ENCODE measurements around the gene GDF11.

Gene GDF11

GRCh38 chr12:55724226-55724939 is 18.5 kb upstream of the GDF11 start:
- peak; percentile 70 for DNase-seq

- no peak for DNase-seq
Observed at GRCh38 chr12:55724940-55725309, 18.0 kb upstream of the GDF11 start.

GRCh38 chr12:55725556-55725955 is 17.4 kb upstream of the GDF11 start:
- DNase-seq: no peak

- no peak for DNase-seq
Observed at GRCh38 chr12:55726971-55727370, 16.0 kb upstream of the GDF11 start.

- DNase-seq: no peak
Observed at GRCh38 chr12:55727643-55728185, 15.2 kb upstream of the GDF11 start.

- no peak for DNase-seq
Observed at GRCh38 chr12:55728186-55728938, 14.6 kb upstream of the GDF11 start.

GRCh38 chr12:55728939-55729818 is 13.7 kb upstream of the GDF11 start, which contains the start of gene CD63:
CD63 (minus strand) TSS chr12:55729009; CDS start chr12:55728341, 668 bp downstream.
- DNase-seq: peak; percentile 60

GRCh38 chr12:55729819-55730818 is 12.8 kb upstream of the GDF11 start:
- DNase-seq: peak; percentile 40

GRCh38 chr12:55732288-55732687 is 10.6 kb upstream of the GDF11 start:
- DNase-seq: no peak

- DNase-seq: no peak
Observed at GRCh38 chr12:55733021-55733555, 9.8 kb upstream of the GDF11 start.

GRCh38 chr12:55733858-55734257 is 9.1 kb upstream of the GDF11 start:
- DNase-seq: no peak

GRCh38 chr12:55734595-55734994 is 8.3 kb upstream of the GDF11 start:
- no peak for DNase-seq

- DNase-seq: no peak
Observed at GRCh38 chr12:55736076-55736475, 6.8 kb upstream of the GDF11 start.

- peak; percentile 69 for DNase-seq
Observed at GRCh38 chr12:55736780-55737580, 5.9 kb upstream of the GDF11 start.

GRCh38 chr12:55737581-55738122 is 5.3 kb upstream of the GDF11 start:
- DNase-seq: no peak

GRCh38 chr12:55738123-55739024 is 4.5 kb upstream of the GDF11 start:
- peak; percentile 72 for DNase-seq

- no peak for DNase-seq
Observed at GRCh38 chr12:55739025-55739378, 3.9 kb upstream of the GDF11 start.

GRCh38 chr12:55741931-55742680 is 816 bp upstream of the GDF11 start:
- no peak for DNase-seq

All from activated T-cell treated with anti-CD3 and anti-CD28 coated beads, Interleukin-2, amount 50 U/mL, for 1 hour (primary cell).